ENCODE measurements around the gene SLC35F3.
"Not testable (repeated sequence)": the region's sequence is repeated elsewhere in the genome, so short reads cannot be mapped to it uniquely, and the experiment has no call there.

Gene SLC35F3

GRCh38 chr1:234330843-234331215 is 426.4 kb downstream of the SLC35F3 start:
- no peak for DNase-seq

GRCh38 chr1:234331507-234331906 is 427.0 kb downstream of the SLC35F3 start:
- no peak for DNase-seq

DNA sequence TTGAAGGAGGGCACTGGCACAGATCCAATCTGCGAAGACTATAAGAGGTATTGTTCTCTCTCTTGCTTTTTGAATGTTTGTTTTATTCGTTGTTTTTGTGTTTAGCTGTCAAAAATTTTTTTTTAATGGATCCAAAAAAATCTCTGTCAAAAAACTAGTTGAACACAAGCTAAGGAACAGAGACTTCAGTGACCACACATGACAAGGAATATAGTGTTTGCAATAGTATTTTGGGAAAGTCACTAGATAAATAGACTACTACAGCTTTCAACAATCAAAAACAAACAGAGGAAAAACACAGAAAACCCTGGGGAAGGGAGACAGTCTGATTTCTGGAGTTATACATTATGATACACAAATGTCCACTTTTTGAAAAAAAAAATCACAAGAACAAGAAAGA is 431.9 kb downstream of the SLC35F3 start:
- DNase-seq: no peak

DNA sequence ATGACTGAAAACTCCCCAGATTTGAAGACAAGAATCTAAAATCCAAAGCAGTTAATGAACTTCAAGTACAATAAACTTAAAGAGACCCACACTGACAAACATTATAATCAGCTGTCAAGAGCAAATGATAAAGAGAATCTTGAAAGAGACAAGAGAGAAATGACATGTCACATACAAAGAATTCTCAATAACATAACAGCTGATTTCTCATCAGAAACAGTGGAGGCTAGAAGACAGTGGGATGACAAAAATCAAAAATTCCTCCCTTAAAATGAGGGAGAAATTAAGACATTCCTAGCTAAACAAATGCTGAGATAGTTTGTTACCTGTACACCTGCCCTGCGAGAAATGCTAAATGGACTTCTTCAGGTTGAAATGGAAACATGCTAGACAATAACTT is 432.8 kb downstream of the SLC35F3 start:
- DNase-seq: no peak

DNA sequence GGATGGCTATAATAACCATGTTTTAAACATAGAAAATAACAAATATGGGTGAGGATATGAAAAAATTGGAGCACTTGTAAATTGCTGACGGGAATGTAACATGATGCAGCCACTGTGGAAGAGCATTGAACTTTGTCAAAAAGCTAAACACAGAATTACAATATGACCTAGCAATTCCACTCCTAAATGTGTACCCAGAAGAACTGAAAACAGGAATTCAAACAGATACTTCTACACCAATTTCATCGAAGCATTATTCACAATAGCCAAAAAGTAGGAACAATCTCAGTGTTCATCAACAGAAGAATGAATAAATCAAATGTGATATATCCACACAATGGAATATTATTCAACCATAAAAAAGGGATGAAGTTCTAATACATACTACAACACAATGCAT is 436.1 kb downstream of the SLC35F3 start:
- DNase-seq: no peak

DNA sequence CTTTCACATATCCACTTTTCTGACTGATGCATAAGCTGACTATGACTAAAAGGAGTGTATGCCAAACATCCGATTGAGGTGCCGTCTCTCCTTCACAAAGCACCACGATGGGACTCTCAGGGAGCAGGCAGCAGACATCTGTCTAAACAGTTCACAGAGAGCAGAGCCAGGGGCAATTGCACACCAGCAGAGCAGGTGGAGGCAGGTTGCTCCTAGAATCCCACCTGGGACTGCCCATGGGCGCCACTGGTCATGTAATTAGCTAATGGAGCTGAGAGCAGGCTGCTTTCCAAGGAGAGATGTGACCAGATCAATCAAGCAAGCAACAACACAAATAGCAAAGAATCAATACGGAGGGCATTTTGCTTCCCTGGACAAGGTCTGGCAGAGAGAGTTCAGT is 438.3 kb downstream of the SLC35F3 start:
- no peak for DNase-seq

- no peak for DNase-seq
These were observed 440.8 kb downstream of the SLC35F3 start for GRCh38 chr1:234345237-234345636.

DNA sequence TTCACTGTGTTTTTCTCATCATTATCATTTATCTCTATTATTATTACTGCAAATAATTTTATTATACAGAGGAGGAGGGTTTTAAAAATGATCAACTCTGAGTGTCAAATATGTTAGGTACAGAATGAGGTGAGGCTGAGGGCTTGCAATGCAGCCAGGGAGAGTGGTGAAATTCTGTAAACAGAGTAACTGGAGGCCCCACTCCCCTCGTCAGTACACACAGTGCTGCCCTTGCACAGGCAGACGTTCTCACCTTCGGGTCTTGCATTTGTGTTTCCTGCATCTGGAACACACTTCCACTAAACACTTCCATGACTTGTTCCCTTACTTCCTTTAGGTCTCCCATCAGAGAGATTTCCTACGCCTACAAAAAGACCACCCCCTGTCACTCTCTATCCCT is 444.5 kb downstream of the SLC35F3 start:
- no peak for DNase-seq

- DNase-seq: no peak
These were observed 451.5 kb downstream of the SLC35F3 start for GRCh38 chr1:234355782-234356510.

GRCh38 chr1:234356615-234357269 is 452.3 kb downstream of the SLC35F3 start:
- not testable (repeated sequence) for DNase-seq

- DNase-seq: no peak
These were observed 453.4 kb downstream of the SLC35F3 start for GRCh38 chr1:234357831-234358230.

DNA sequence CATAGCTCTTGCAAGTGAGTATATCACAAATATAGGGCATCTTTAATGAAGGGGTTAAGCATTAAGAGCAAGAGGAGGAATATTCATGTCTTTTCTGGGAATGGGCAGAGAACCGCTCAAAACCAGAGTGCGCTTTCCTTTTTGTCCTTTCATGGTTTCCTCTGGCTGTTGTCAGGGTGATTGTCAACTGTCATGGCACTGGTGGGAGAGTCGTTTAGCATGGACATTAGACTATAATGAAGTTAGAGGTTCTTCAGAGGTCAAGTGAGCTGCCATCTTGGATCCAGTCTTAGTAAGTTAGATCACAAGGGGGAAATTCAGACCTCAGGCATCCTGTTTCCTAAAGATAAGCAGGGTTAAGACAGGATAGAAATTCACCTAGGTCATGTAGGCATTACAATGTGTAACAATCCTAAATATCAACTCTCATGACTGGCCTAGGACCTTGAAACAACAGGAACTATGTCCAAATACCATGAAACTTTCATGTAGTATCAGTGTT is 456.7 kb downstream of the SLC35F3 start:
- DNase-seq: no peak

- no peak for DNase-seq
These were observed 458.1 kb downstream of the SLC35F3 start for GRCh38 chr1:234362558-234362957.

GRCh38 chr1:234368320-234369032 is 464.0 kb downstream of the SLC35F3 start:
- no peak for DNase-seq

GRCh38 chr1:234369033-234369430 is 464.6 kb downstream of the SLC35F3 start:
- DNase-seq: no peak

- no peak for DNase-seq
These were observed 465.3 kb downstream of the SLC35F3 start for GRCh38 chr1:234369784-234370183.

DNA sequence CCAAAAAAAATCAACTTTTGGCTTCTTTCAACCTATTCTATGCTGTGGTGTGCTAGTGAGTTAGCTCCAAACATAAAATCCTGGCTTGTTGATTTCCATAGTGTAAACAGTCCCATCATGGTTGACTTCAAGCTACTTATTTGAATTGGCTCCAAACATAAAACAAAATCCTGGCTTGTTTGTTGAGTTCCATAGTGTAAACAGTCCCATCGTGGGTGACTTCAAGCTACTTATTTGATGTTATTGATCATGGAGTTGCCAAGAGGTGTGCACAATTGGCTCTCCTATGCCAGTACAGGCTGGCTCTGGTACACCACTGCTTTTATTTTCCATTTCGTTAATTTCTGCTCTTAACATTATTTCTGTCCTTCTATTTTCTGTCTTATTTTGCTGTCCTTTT is 466.9 kb downstream of the SLC35F3 start:
- no peak for DNase-seq

DNA sequence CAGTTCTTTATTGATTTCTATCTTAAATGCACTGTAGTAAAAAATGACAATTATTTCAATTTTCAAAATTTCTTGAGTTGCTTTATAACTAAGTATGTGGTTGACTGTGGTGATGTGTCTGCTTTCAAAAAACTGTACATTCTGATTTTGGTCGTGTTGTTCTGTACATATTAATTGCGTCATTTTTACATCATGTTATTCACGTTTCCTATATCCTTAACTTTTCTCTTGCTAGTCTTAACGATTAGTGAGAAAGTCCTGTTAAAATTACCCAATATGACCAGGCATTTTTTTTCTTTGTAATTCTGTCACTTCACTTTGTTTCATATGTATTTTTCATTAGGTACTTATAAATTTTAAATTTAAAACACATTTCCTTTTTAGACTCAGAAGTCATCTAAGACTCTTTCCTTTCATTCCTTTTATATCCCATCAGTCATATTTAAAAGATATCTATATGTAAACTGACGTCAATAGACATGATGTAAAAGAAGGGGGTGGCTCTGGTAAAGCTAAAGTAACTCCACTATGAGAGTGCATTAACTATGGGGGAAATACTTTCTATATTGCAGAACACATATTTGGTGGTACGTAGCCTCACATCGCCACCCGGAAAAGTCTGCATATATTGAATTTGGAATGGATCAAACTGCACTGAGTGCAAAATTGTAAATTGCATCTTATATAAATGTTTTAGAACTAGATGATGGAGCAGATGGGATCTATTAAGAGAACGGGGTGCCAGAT is 467.7 kb downstream of the SLC35F3 start:
- no peak for DNase-seq

GRCh38 chr1:234373064-234373958 is 468.8 kb downstream of the SLC35F3 start, which contains the start of gene COA6:
Gene COA6 (plus strand): TSS chr1:234373456. CDS start chr1:234373467, 11 bp downstream.
- peak; percentile 98 for DNase-seq

- DNase-seq: no peak
These were observed 469.4 kb downstream of the SLC35F3 start for GRCh38 chr1:234373959-234374254.
